ENCODE measurements around the gene ERCC6L2.

DNA sequence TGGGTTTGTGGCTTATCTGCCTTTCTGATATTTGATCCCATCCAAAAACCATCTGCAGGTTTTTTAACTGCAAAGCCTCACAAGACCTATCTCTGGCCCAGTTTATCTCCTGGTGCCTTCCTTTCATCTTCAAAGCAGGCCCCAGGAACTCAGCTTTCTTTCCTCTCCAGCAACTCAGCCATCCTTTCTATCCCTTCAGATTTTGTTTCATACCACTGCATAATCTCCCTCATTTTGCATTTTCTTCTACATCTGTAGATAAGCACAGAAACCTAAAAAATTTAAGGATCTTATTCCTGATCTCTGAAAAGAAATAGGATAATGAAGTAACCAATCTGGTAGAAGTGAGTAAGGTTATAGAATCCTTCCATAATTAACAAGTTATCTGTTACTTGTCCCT, 19.5 kb upstream of the ERCC6L2 start:
- TF ChIP-seq, protein P1, sequence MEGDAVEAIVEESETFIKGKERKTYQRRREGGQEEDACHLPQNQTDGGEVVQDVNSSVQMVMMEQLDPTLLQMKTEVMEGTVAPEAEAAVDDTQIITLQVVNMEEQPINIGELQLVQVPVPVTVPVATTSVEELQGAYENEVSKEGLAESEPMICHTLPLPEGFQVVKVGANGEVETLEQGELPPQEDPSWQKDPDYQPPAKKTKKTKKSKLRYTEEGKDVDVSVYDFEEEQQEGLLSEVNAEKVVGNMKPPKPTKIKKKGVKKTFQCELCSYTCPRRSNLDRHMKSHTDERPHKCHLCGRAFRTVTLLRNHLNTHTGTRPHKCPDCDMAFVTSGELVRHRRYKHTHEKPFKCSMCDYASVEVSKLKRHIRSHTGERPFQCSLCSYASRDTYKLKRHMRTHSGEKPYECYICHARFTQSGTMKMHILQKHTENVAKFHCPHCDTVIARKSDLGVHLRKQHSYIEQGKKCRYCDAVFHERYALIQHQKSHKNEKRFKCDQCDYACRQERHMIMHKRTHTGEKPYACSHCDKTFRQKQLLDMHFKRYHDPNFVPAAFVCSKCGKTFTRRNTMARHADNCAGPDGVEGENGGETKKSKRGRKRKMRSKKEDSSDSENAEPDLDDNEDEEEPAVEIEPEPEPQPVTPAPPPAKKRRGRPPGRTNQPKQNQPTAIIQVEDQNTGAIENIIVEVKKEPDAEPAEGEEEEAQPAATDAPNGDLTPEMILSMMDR (IDR thresholded peaks at IDR 0.05) = no peak
- no peak for TF ChIP-seq POLR2A (IDR thresholded peaks at IDR 0.05)

Measured in Peyer's patch (tissue), 4 donors.